Body of pancreas (tissue), 4 donors: Measurements from ENCODE around the gene HAND1.

Experiments used
- CTCF ChIP-seq, 7 experiments: fragments of 450-650 bp in 4 of 7; fragments of 200-600 bp in 3 of 7; sonication (generic) in 3 of 7; IDR thresholded peaks; one replicate each; pipeline ENCODE4 v1.5.1; 2016 to 2019; ENCODE audit warnings: antibody characterized with exemption in 7 of 7
- POLR2A ChIP-seq, 3 donors: fragments of 450-650 bp; IDR thresholded peaks; one replicate each; pipeline ENCODE4 v1.6.1; 2016; ENCODE audit warnings: antibody characterized with exemption in 3 of 3, mild to moderate bottlenecking in 2 of 3

DNA sequence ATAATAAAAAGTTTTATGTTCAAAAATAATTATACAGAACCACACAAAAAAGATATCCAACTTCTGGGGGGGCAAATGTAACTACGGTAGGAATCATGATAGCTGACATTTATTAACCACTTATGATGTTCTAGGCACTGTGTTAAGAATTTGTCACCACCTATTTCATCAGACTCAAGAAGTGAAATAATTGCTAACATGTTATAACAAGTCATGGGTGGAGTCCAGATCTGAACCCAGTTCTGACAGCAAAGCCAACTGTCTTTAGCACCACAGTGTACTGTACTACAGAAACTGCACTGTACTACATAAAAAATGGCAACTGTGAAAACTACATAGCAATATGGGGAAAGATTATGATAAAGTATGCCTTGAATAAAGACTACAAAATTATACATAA is 35.2 kb downstream of the HAND1 start:
- TF ChIP-seq CTCF (IDR thresholded peaks at IDR 0.05) = no peak
- no peak for TF ChIP-seq POLR2A (IDR thresholded peaks at IDR 0.05)
